ENCODE measurements around the gene GDAP1L1. TPM values are rescaled to one million over a fixed set of nuclear protein-coding genes. Genes with fewer than 3 reads are reported as not detected.

Gene GDAP1L1
- polyA plus RNA-seq, 1 donor from 2014 or later, result 216 TPM

- Histone ChIP-seq H3K27ac (ENCODE audit: low read length) (no peak overlapping the region), H3F3A (ENCODE audit: insufficient read depth, low read length, poor library complexity, severe bottlenecking) (no peaks in the 10 kb centered on the region), H3K79me2 (replicated peaks; ENCODE audit: insufficient read depth, low read length) (no peaks in the 10 kb centered on the region), H3K9me3 (ENCODE audit: low read length) (no peaks in the 10 kb centered on the region), H3K4me3 (ENCODE audit: low read length) (no peak overlapping the region), H4K20me1 (ENCODE audit: insufficient read depth) (no peaks in the 10 kb centered on the region), H3K4me2 (ENCODE audit: low read length) (no peak overlapping the region), H3K27me3 (ENCODE audit: insufficient read depth, low read depth, low read length) (no peaks in the 10 kb centered on the region), H3K9me2 (ENCODE audit: insufficient read depth, low read length) (no peaks in the 10 kb centered on the region), H3K36me3 (ENCODE audit: insufficient read depth, low read length) (no peaks in the 10 kb centered on the region), H2AFZ (ENCODE audit: low read depth, low read length) (no peak overlapping the region), H3K9ac (ENCODE audit: low read length) (no peak overlapping the region)
- no peak for TF ChIP-seq MXI1 (conservative IDR thresholded peaks at IDR 0.05; ENCODE audit: poor library complexity, severe bottlenecking)
- no peak for TF ChIP-seq CTCF (IDR thresholded peaks at IDR 0.05; ENCODE audit: poor library complexity, severe bottlenecking)
- TF ChIP-seq EP300 (conservative IDR thresholded peaks at IDR 0.05; ENCODE audit: poor library complexity, severe bottlenecking), result no peak
- no peak for TF ChIP-seq POLR2AphosphoS5 (IDR thresholded peaks at IDR 0.05)
- TF ChIP-seq REST (IDR thresholded peaks at IDR 0.05; ENCODE audit: borderline replicate concordance), result no peak
- no peak for TF ChIP-seq RAD21 (conservative IDR thresholded peaks at IDR 0.05)
- no peak for TF ChIP-seq EZH2 (IDR thresholded peaks at IDR 0.05; ENCODE audit: borderline replicate concordance, insufficient read depth, low read length, poor library complexity, severe bottlenecking)
- no peak for TF ChIP-seq SMC3 (conservative IDR thresholded peaks at IDR 0.05; ENCODE audit: poor library complexity)
- TF ChIP-seq TAF1 (IDR thresholded peaks at IDR 0.05; ENCODE audit: low read depth), result no peak
Measured at GRCh38 chr20:44219791-44220190, 27.3 kb upstream of the GDAP1L1 start.

- TF ChIP-seq POLR2AphosphoS5 (IDR thresholded peaks at IDR 0.05) (no peak), MXI1 (conservative IDR thresholded peaks at IDR 0.05; ENCODE audit: poor library complexity, severe bottlenecking) (no peak), SMC3 (conservative IDR thresholded peaks at IDR 0.05; ENCODE audit: poor library complexity) (no peak), CTCF (IDR thresholded peaks at IDR 0.05; ENCODE audit: poor library complexity, severe bottlenecking) (no peak), REST (IDR thresholded peaks at IDR 0.05; ENCODE audit: borderline replicate concordance) (no peak), TAF1 (IDR thresholded peaks at IDR 0.05; ENCODE audit: low read depth) (no peak), EZH2 (IDR thresholded peaks at IDR 0.05; ENCODE audit: borderline replicate concordance, insufficient read depth, low read length, poor library complexity, severe bottlenecking) (no peak), RAD21 (conservative IDR thresholded peaks at IDR 0.05) (no peak), EP300 (conservative IDR thresholded peaks at IDR 0.05; ENCODE audit: poor library complexity, severe bottlenecking) (no peak)
- no peaks in the 10 kb centered on the region for H3K27me3 ChIP-seq (ENCODE audit: insufficient read depth, low read depth, low read length)
- no peaks in the 10 kb centered on the region for H3F3A ChIP-seq (ENCODE audit: insufficient read depth, low read length, poor library complexity, severe bottlenecking)
- no peaks in the 10 kb centered on the region for H3K79me2 ChIP-seq (replicated peaks; ENCODE audit: insufficient read depth, low read length)
- H3K9me3 ChIP-seq (ENCODE audit: low read length), result no peaks in the 10 kb centered on the region
- H2AFZ ChIP-seq (ENCODE audit: low read depth, low read length), result no peak overlapping the region
- no peaks in the 10 kb centered on the region for H3K36me3 ChIP-seq (ENCODE audit: insufficient read depth, low read length)
- no peaks in the 10 kb centered on the region for H3K9me2 ChIP-seq (ENCODE audit: insufficient read depth, low read length)
- no peak overlapping the region for H3K4me3 ChIP-seq (ENCODE audit: low read length)
- no peak overlapping the region for H3K4me2 ChIP-seq (ENCODE audit: low read length)
- H4K20me1 ChIP-seq (ENCODE audit: insufficient read depth), result no peaks in the 10 kb centered on the region
- H3K9ac ChIP-seq (ENCODE audit: low read length), result no peak overlapping the region
- H3K27ac ChIP-seq (ENCODE audit: low read length), result no peak overlapping the region
Measured at GRCh38 chr20:44221368-44221954, 25.6 kb upstream of the GDAP1L1 start.

Measured in neural cell (in vitro differentiated cells).